Astrocyte of the cerebellum (primary cell): Measurements from ENCODE around the gene B3GNT9.

Source experiments
- DNase-seq: peaks from one replicate; pipeline ENCODE4 v3.0.0-alpha.2; 2011; ENCODE audit warnings: low read depth
- H3K4me3 ChIP-seq: 2 replicates; pipeline ENCODE4 v1.5.1; 2011; ENCODE audit warnings: mild to moderate bottlenecking, low read depth, low read length, moderate library complexity
- in situ Hi-C: cut with HindIII; loops from 2 replicates; pipeline ENCODE4 v1.10.0; 2017; ENCODE audit warnings: low sequenced_read_pairs
- TF ChIP-seq, protein P1 (sequence below): IDR thresholded peaks from 2 replicates; pipeline ENCODE4 v1.5.1; 2012; ENCODE audit warnings: low read length, low read depth, moderate library complexity, mild to moderate bottlenecking; ENCODE audit errors: missing control alignments

The B3GNT9 gene

GRCh38 chr16:67154578-67155294 lies 3.9 kb upstream of the B3GNT9 start:
- TF ChIP-seq, protein P1, sequence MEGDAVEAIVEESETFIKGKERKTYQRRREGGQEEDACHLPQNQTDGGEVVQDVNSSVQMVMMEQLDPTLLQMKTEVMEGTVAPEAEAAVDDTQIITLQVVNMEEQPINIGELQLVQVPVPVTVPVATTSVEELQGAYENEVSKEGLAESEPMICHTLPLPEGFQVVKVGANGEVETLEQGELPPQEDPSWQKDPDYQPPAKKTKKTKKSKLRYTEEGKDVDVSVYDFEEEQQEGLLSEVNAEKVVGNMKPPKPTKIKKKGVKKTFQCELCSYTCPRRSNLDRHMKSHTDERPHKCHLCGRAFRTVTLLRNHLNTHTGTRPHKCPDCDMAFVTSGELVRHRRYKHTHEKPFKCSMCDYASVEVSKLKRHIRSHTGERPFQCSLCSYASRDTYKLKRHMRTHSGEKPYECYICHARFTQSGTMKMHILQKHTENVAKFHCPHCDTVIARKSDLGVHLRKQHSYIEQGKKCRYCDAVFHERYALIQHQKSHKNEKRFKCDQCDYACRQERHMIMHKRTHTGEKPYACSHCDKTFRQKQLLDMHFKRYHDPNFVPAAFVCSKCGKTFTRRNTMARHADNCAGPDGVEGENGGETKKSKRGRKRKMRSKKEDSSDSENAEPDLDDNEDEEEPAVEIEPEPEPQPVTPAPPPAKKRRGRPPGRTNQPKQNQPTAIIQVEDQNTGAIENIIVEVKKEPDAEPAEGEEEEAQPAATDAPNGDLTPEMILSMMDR, result no peak
- H3K4me3 ChIP-seq, result no peak overlapping the region
- in situ Hi-C loops, result no loop called here
- no peak for DNase-seq

DNA sequence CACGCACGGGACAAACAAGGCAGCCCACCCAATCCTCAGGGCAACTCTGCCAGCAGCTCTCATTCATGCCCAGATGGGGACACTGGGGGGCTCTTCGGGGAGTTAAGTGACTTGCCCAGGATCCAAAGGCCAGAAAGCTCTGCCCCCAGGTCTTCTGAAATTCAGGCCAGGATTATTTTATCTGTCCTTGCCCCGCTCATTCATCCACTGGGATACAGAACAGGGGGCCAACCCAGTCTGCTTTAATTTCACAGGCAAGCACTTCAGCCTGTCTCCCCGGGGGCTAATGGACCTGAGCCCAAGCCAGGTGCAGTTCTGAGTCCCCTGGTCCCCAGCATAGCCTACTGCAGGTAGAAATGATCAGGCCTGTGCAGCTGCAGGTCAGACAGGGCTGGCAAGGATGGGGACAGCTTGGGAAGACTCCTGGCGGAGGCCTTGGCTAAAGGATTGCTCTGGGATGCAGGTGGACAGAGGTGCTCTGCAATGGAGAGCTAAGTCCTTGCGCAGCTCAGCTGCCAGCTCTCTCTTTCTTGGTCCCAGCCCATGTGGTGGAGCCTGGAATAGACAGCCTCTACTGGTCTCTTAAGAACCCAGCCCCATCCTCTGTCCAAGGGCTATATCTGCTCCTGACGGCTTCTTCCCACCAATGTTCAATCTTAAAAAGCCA lies 766 bp upstream of the B3GNT9 start:
- in situ Hi-C loops, result no loop called here
- TF ChIP-seq, protein P1, result no peak
- no peak overlapping the region for H3K4me3 ChIP-seq
- DNase-seq, result no peak

DNA sequence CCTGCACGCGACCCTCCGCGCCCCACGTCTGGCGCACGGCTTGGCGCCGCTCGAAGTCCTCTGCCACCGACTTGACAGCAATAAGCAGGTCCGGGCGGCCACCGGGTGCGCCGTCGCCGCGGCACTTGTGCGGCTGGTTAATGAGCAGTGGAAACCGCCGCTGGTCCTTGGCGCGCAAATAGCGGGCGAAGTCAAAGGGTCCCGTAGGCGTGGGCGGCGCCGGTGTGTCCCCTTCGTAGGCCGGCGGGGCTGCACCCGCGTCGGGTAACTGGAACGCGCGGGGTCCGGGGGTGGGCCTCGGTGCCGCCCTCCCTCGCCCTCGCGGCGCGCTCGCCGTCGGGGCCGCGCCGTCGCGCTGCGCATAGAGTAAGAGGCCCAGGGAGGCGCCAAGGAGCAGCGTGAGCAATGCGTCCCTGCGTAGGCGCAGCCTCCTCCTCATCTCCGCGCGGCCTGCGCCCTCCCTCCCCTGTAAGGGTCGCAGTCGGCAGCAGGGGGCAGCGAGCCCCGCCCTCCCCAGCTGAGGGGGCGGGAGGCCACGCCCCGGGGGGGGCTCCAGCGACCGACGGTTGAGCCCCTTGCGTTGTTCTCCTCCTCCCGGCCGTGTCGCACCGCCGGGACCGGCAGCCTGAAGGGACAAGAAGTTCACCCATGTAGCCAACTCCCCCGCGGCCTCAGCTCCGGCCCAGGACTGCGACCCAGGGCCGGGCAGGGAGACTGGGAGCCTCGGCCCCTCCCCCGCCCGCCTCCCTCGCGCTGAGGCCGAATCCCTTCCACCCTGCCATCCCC lies 558 bp downstream of the B3GNT9 start:
- TF ChIP-seq, protein P1, result no peak
- DNase-seq, result no peak
- peak overlapping the region; percentile 55 for H3K4me3 ChIP-seq
- in situ Hi-C loops, result no loop called here

DNA sequence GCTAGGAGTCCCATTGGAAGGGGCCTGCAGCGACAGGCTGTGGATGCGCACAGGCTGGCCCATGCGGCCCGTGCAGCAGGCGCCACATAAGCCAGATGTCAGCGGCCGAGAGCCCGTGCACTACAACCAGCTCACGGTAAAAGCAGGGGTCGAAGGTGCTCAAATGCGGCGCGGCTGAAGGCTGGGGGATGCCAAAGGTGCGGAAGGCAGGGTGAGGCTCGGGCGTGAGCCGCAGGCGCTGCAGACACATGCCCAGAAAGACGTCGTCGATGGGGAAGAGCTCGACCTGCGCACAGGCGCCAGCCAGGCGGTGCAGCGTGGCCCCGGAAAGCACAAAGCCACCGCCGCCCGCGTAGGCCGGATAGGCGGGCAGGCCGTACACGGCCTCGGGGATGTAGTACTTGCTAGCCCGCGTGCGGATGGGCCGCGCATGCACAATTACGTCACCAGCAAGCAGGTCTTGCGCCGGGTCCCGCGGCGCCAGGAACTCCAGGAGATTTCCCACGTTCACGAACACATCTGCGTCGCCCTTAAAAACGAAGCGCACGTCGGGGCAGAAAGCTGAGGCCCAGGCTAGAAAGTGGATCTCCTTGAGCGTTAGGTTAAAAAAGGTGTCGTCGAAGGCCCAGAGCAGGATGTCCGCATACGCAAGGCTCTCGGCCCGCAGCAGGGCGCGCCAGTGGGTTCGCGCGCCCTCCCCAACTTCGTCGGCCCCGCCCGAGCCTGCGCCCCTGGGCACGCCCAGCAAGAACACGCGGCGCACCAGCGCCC lies 1.3 kb downstream of the B3GNT9 start:
- peak overlapping the region; percentile 55 for H3K4me3 ChIP-seq
- TF ChIP-seq, protein P1, result no peak
- no peak for DNase-seq
- in situ Hi-C loops, result no loop called here

- H3K4me3 ChIP-seq, result no peak overlapping the region
- DNase-seq, result no peak
- in situ Hi-C loops, result no loop called here
- TF ChIP-seq, protein P1, result no peak
These were observed 2.0 kb downstream of the B3GNT9 start for GRCh38 chr16:67148656-67149275.

GRCh38 chr16:67148221-67148620 lies 2.6 kb downstream of the B3GNT9 start:
- TF ChIP-seq, protein P1, result no peak
- no peak for DNase-seq
- H3K4me3 ChIP-seq, result no peak overlapping the region
- in situ Hi-C loops, result no loop called here
